ENCODE measurements around the gene SLC25A10.

The SLC25A10 gene

DNA sequence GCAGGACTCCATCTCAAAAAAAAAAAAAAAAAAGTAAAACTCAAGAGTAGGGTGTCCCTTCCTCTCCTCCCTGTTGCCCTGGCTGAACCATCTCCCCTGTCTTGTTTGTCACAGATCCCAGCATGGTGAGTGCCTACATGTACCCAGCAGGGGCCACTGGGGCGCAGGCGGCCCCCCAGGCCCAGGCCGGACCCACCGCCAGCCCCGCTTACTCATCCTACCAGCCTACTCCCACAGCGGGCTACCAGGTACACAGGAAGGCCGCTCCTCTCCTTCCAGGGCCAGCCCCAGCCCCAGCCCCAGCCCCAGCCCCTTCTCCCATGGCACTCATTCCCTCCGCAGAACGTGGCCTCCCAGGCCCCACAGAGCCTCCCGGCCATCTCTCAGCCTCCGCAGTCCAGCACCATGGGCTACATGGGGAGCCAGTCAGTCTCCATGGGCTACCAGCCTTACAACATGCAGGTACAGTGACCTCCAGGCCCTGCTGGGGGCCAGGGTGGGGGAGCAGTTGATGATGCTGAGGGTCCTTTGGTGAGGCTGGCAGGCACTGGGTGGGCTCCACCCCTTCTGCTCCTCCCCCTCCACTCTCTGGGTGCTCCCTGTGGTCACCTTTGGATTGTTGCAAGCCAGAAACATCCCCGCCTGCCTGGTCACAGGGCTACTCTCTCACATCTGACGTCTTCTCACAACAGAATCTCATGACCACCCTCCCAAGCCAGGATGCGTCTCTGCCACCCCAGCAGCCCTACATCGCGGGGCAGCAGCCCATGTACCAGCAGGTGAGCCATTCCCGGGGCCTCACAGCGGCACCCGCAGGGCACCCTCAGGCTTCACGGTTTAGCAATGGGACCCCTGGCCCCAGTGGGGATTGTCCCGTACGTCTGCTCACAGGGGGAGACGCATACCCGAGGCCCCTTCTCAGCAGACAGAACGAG, 11.5 kb upstream of the SLC25A10 start:
- no peak overlapping the region; the same call in 1 of the 2 replicates for H3K4me3 ChIP-seq (replicated peaks; ENCODE audit: low read depth, low read length)
- H3K27me3 ChIP-seq (replicated peaks; ENCODE audit: control insufficient read depth, insufficient read depth, low read length): no peaks in the 10 kb centered on the region
- TF ChIP-seq, protein P1, sequence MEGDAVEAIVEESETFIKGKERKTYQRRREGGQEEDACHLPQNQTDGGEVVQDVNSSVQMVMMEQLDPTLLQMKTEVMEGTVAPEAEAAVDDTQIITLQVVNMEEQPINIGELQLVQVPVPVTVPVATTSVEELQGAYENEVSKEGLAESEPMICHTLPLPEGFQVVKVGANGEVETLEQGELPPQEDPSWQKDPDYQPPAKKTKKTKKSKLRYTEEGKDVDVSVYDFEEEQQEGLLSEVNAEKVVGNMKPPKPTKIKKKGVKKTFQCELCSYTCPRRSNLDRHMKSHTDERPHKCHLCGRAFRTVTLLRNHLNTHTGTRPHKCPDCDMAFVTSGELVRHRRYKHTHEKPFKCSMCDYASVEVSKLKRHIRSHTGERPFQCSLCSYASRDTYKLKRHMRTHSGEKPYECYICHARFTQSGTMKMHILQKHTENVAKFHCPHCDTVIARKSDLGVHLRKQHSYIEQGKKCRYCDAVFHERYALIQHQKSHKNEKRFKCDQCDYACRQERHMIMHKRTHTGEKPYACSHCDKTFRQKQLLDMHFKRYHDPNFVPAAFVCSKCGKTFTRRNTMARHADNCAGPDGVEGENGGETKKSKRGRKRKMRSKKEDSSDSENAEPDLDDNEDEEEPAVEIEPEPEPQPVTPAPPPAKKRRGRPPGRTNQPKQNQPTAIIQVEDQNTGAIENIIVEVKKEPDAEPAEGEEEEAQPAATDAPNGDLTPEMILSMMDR (IDR thresholded peaks at IDR 0.05; ENCODE audit: insufficient read depth, low read length, poor library complexity, severe bottlenecking): no peak
- DNase-seq (ENCODE audit: extremely low read depth, insufficient read length): no peak
- H3K36me3 ChIP-seq (ENCODE audit: control insufficient read depth, insufficient read depth, low read length): peaks cover 38% of the 10 kb centered on the region

DNA sequence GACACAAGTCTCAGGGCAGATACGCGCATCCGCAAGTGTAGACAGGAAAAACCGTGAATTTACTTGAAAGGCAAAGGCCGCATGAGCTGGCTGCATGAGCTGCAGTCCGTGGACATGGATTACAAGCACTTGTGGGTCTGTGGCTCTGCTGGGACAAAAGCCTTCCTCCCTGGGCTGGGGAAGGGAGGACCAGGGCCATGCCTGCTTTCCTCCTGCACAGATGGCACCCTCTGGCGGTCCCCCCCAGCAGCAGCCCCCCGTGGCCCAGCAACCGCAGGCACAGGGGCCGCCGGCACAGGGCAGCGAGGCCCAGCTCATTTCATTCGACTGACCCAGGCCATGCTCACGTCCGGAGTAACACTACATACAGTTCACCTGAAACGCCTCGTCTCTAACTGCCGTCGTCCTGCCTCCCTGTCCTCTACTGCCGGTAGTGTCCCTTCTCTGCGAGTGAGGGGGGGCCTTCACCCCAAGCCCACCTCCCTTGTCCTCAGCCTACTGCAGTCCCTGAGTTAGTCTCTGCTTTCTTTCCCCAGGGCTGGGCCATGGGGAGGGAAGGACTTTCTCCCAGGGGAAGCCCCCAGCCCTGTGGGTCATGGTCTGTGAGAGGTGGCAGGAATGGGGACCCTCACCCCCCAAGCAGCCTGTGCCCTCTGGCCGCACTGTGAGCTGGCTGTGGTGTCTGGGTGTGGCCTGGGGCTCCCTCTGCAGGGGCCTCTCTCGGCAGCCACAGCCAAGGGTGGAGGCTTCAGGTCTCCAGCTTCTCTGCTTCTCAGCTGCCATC, 10.6 kb upstream of the SLC25A10 start:
- DNase-seq (ENCODE audit: extremely low read depth, insufficient read length): no peak
- H3K27me3 ChIP-seq (replicated peaks; ENCODE audit: control insufficient read depth, insufficient read depth, low read length): no peaks in the 10 kb centered on the region
- peak overlapping the region; percentile 82 for H3K4me3 ChIP-seq (replicated peaks; ENCODE audit: low read depth, low read length)
- TF ChIP-seq, protein P1 (IDR thresholded peaks at IDR 0.05; ENCODE audit: insufficient read depth, low read length, poor library complexity, severe bottlenecking): peak; percentile 30
- H3K36me3 ChIP-seq (ENCODE audit: control insufficient read depth, insufficient read depth, low read length): peaks cover 34% of the 10 kb centered on the region

DNA sequence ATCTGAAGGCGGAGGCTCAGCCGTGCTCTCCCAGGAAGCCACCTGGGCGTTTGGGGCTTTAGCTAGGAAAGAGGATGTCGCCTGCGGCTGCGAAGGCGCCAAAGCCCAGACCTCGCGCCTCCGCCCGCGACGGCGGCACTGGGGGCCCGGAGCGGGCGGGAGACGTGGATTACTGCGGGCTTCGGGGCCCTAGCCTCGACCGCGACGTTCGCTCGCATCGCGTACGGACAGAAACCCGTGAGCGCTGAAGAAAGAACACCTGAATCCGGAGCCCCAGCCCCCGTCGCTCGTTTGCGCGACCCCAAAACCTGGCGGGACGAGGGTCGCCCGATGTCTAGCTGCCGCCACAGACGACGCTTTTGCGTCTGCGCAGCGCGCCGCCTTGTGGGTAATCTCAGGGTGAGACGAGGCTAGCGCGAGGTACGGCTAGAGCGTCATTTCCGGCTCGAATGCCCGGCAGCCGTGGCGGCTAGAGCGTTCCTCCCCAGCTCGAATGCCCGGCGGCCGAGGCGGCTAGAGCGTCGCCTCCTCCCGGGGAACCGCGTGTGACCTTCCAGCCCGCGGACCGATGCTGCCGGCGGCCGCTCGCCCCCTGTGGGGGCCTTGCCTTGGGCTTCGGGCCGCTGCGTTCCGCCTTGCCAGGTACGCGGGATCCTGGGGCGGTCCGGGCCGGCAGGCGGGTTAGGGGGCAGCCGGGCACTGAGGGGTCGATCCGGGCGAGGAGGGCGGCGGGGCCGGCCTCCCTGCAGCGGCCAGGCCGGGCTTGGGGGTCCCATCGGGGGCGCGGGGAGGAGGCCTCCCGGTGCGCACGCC, 8.9 kb upstream of the SLC25A10 start, which contains the start of gene MRPL12:
Gene MRPL12, plus strand, starts transcription at position 434 of the 813 bp plus-strand sequence. Its CDS starts 135 bp downstream, at position 569.
- TF ChIP-seq, protein P1 (IDR thresholded peaks at IDR 0.05; ENCODE audit: insufficient read depth, low read length, poor library complexity, severe bottlenecking): no peak
- Histone ChIP-seq H3K4me3 (replicated peaks; ENCODE audit: low read depth, low read length) (peak within 1 kb of the TSS; percentile 82), H3K36me3 (ENCODE audit: control insufficient read depth, insufficient read depth, low read length) (peaks cover 39% of the 10 kb centered on the region), H3K27me3 (replicated peaks; ENCODE audit: control insufficient read depth, insufficient read depth, low read length) (no peaks in the 10 kb centered on the region)
- peak; percentile 89 for DNase-seq (ENCODE audit: extremely low read depth, insufficient read length)

DNA sequence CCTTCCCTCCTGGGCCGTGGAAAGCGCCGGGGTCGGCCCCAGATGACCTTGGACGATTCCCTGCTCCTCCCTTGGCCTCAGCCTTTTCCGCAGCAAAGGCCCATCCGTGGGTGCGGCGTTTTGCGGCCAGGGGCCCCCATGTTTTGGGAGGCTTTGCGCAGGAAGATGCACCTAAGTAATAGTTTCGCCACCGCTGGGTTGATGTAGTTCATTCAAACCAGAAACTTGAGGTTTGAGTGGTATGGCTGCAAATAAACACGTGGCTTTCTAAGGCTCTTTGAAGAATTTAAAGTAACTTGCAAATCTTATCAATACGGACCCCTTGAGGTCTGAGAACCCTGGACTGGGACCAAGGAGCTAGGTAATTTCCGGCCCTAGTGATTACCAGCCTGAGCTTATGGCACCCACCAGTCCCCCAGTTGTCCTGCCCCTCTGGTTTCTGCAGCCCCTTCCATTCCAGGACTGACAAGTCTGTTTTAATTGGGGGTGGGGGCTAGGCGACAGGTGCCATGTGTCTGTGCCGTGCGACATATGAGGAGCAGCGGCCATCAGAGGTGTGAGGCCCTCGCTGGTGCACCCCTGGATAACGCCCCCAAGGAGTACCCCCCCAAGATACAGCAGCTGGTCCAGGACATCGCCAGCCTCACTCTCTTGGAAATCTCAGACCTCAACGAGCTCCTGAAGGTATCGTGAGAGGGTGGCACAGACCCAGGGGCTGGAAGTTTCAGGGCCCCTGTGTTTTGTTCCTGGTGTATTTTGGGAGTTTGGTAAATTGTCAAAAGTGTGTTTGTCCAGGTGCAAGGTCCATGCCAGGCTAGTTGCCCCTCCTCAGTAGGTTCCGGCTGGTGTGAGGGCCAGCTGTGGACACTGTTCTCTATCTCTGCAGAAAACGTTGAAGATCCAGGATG, 8.1 kb upstream of the SLC25A10 start:
- Histone ChIP-seq H3K27me3 (replicated peaks; ENCODE audit: control insufficient read depth, insufficient read depth, low read length) (no peaks in the 10 kb centered on the region), H3K4me3 (replicated peaks; ENCODE audit: low read depth, low read length) (peak overlapping the region; percentile 82), H3K36me3 (ENCODE audit: control insufficient read depth, insufficient read depth, low read length) (peaks cover 42% of the 10 kb centered on the region)
- no peak for DNase-seq (ENCODE audit: extremely low read depth, insufficient read length)
- TF ChIP-seq, protein P1 (IDR thresholded peaks at IDR 0.05; ENCODE audit: insufficient read depth, low read length, poor library complexity, severe bottlenecking): no peak

All from GM06990 (cell line).